ENCODE measurements around the gene RASA2.
"Not testable (repeated sequence)": the region's sequence is repeated elsewhere in the genome, so short reads cannot be mapped to it uniquely, and the experiment has no call there.

RASA2 gene

DNA sequence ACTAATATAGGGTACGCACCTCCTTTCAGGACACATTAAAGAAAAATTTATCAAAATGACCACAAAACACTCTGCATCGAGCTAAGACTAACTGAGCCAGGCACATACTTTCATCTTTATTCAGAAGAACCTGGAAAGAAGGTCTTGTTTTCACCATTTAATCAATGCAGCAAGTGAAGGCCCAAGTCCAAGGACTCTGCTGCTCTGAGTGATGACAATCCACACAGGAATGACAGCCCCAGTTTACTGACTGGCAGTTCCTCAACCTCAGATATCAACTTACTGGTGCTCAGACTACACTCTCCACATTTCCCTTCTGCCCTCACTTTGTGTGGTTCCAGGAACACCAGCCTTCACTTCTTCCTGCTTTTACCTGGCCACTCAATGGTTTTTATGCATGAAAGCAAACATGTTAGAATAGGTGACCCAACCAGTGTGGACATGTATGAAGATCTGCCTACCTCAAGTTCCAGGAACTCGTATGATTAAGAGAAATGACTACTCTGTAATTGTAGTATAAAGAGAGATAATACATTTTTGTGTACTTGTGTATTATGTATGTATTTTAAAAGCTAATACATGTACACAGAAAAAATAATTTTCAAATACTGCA lies 29.1 kb upstream of the RASA2 start:
- FAIRE-seq, result no peak

GRCh38 chr3:141459008-141459407 lies 27.8 kb upstream of the RASA2 start:
- FAIRE-seq, result no peak

GRCh38 chr3:141460097-141460704 lies 26.6 kb upstream of the RASA2 start:
- no peak for FAIRE-seq

DNA sequence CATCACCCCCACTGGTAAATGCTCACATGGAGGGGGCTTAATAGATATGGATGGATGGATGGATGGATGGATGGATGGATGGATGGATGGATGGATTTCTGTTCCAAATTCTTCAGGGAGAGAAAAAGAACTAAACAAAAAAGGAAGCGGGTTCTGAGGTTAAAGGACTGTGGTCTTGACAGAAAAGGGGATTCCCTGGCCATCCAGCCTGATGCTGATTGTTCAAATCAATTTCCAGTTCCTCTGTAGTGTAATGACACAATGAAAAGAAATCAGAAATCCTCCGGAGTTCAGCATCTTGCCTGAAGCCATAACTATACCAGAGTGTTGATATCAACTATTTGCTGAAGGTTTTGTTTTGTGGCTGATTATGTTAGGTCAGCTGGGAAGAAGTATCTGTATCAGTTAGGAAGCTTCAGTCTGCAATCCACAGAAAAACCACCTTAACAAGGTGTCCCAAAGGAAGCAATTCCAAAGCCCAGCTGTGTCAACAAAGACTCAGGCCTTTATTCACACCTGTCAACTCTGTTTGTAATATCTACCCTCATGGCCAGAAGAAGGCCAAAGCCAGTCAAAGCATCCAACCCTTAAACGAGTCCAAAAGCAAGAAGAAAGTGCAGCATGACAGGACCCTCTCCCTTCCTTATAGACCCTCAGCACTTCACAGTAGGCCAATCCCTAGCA lies 24.5 kb upstream of the RASA2 start:
- no peak for FAIRE-seq

GRCh38 chr3:141465221-141465620 lies 21.6 kb upstream of the RASA2 start:
- FAIRE-seq, result no peak

- no peak for FAIRE-seq
Observed at GRCh38 chr3:141466633-141467169, 20.1 kb upstream of the RASA2 start.

- no peak for FAIRE-seq
Observed at GRCh38 chr3:141469720-141470119, 17.1 kb upstream of the RASA2 start.

DNA sequence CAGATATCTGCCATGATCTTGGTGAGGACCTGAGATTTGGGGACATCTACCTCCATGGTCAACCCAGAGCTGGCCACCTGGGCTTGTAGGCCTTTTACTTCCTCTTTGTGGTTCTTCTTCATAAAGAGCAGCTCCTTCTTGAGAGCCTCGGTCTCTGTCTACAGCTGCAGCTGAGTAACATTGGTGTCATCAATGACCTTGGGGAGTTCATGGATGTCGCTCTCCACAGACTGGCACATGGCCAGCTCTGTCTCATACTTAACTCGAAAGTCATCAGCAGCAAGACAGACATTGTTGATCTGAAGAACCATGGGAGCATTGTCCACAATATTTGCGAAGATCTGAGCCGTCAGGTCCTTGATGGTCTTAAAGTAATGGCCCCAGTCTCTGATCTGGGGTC lies 15.7 kb upstream of the RASA2 start:
- no peak for FAIRE-seq

DNA sequence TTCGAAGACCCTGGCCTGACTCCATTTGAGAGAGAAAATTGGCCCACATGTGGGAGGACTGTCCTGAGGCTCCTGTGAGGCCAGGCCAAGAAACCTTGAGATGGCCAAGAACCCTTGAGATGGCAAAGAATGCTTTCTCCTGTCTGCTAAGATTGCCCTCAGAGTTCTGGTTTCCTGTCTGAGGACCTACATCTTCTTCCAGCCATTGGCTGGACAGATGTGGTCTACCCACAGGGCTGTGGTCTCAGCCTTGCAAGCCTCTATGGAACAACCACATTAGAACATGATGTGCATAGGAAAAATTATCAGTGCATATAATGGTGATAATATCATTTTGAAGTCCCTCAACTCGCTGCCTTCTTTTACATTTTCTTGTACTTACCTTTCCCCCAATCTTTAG lies 10.8 kb upstream of the RASA2 start:
- no peak for FAIRE-seq

GRCh38 chr3:141477224-141477623 lies 9.6 kb upstream of the RASA2 start:
- FAIRE-seq, result no peak

GRCh38 chr3:141478139-141478538 lies 8.7 kb upstream of the RASA2 start:
- no peak for FAIRE-seq

DNA sequence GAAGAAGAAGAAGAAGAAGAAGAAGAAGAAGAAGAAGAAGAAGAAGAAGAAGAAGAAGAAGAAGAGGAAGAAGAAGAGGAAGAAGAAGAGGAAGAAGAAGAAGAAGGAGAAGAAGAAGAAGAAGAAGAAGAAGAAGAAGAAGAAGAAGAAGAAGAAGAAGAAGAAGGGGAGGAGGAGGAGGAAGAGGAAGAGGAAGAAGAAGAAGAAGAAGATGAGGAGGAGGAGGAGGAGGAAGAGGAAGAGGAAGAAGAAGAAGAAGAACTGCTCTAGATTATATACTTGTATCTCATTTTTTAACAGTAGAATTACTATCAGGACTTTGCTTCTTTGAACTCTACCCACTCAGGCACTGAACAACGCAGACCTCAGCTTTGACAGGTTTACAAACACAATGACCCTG lies 8.0 kb upstream of the RASA2 start:
- FAIRE-seq, result not testable (repeated sequence)

- FAIRE-seq, result no peak
Observed at GRCh38 chr3:141482245-141482922, 4.4 kb upstream of the RASA2 start.

- no peak for FAIRE-seq
Observed at GRCh38 chr3:141484701-141485287, 2.0 kb upstream of the RASA2 start.

- peak; percentile 60 for FAIRE-seq
Observed at GRCh38 chr3:141485641-141486495, 959 bp upstream of the RASA2 start.

DNA sequence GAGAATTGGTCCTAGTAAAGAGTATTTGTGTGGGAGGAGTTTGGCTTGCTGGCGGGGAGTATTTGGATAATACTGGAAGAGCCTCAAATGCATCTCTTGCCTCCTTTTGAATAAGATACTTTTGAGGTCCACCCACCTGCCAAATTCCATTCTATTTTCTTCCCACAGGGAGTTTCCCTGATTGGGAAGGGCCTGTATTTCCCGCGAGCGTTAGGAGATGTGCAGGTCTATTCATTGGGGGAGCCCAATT lies 406 bp upstream of the RASA2 start:
- no peak for FAIRE-seq

DNA sequence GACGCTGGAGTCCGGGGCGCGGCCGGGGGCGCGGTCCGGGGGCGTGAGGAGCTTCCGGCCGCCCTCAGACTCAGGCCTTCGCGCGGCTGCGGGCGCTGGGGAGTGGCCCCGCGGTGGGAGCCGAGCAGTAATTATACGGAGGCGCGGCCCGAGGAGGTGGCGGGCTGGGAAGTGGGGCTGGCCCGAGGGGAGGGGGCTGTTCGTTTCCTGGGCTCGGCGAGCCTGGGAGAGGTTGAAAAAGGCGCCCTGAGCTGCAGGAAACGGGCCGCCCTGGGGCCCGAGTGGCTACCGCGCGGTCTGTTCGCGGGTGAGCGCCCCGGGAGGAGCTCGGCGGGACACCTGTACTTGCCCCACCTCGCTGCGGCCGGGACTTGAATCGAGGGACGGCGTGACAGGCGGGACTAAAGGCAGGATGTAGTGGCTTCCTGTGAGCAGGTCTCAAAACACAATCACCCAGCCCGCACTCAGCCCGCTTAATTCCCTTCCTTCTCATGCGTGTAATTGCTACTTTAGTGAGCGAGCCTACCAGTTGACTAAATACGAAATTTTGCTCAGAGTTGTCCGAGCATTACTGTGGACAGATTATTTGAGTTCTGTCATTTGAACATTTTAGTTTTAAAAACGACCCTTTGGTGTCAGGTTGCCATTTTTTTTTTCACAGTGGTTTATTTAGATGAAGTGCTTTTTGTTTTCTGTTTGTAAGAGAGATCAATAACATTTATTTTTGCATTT lies 860 bp downstream of the RASA2 start:
- FAIRE-seq, result peak; percentile 81

DNA sequence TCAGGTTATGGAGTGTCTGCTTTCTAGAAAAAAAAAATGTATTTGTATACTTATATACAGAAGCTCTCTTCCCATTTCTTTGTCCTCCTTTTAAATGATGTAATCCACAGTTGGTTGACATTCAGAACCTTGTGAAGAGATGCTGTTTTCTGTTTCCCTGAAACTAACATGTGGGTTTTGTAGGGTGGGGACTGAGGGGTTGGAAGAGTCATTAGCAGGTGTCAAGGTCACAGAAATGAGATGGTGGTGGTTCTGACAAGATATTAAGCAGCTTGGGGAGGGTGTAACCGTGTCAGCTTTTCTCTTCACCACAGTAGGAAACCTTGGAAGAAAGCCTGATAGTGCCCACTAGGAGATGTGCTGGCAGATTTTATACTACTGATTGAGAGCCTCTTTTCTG lies 2.4 kb downstream of the RASA2 start:
- no peak for FAIRE-seq

DNA sequence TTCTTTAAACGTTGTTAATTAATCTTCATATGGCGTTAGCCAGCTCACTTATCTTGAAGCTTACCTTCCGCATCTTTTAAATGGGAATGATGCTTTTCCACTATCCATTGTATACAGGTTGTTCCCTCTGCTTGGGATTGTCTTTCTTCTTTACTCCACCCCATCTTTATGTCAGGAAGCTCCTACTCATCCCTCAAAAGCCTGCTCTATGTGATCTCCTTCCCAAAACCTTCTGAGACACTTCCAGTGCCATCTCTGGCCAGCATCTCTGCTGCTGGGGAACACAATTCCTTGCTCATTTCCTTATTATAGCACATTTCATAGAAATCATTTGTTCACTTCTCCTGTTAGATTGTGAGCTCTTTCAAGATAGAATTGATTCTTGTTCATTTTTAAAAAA lies 4.3 kb downstream of the RASA2 start:
- FAIRE-seq, result no peak

GRCh38 chr3:141491929-141492328 lies 5.1 kb downstream of the RASA2 start:
- FAIRE-seq, result no peak

GRCh38 chr3:141493184-141493583 lies 6.4 kb downstream of the RASA2 start:
- no peak for FAIRE-seq

- FAIRE-seq, result not testable (repeated sequence)
Observed at GRCh38 chr3:141497589-141497988, 10.8 kb downstream of the RASA2 start.
